Measurements from ENCODE around the gene OPA3.

OPA3 gene

DNA sequence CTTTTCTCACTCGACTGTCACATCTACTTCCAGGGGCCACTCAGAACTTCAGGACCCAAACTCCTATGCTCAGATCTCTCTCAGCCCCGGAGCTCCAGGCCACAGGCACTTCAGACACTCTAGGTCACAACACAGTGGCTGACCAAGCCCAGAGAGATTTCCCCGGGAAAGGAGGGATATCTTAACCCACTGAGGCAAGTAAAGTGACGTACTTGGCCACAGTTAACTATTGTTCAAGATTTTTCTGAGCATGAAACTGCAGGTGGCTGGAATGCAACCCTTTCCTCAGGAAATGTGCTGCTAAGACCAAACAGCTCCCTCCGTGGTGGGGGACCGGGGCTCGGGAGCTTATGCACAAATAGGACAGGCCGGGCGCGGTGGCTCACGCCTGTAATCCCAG, 23.9 kb downstream of the OPA3 start:
- no peak for FAIRE-seq

DNA sequence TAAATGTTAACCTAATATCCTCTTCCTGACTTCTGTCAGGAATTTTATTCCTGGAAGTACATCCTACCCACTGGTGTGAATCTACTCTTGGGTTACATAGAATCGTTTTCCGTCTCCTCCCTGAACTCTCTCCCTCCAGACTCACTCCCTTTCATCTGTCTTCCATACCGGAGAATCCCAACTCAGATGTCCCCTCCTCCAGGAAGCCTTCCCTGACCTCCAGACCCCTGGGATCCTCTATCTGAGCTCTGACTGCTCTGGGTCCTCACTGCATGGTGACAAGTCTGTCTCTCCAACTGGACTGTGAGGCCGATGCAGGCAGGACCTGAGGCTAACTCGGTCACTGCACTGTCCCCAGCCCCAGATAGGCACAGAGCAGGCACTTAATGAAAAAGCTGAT, 24.6 kb downstream of the OPA3 start:
- FAIRE-seq = no peak

DNA sequence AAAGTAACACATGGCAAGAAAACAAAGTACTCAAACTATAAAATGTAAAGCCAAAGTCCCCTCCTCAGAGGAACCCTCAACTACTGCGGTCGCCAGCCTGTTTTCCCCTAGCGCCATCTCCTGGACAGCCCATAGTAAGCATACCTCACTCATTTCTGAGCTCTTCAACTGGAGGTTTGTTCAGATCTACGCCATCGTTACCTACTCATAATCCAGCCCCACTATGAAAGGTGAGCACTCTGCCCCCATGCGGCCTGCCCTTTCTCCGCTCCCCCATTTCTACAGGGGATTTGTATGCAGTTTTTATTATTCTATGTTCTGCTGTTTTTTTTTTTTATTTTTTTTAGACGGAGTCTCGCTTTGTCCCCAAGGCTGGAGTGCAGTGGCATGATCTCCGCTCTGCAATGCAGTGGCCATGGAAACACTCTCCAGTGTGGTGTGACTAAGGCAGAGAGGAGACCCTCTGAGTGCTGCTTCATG, 26.2 kb downstream of the OPA3 start:
- FAIRE-seq = no peak

DNA sequence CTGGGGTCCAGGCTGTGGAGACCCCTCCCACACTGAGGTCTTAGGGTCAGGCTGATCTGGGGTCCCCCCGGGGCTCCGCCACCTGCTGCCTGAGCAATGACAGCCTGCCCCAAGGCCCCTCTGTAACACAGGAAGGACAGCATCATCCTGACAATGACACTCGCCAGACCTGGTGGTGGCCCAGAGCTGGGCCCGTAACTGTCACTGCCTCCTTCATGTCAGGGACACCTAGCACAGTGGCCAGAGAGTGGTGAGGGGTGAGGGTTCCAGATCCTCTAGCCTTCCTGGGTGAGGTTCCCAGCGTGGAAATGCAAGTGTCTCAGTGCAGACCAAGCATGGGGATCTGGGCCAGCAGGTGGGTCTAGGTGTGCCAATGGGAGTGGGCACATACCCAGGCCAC, 27.8 kb downstream of the OPA3 start:
- FAIRE-seq = no peak

DNA sequence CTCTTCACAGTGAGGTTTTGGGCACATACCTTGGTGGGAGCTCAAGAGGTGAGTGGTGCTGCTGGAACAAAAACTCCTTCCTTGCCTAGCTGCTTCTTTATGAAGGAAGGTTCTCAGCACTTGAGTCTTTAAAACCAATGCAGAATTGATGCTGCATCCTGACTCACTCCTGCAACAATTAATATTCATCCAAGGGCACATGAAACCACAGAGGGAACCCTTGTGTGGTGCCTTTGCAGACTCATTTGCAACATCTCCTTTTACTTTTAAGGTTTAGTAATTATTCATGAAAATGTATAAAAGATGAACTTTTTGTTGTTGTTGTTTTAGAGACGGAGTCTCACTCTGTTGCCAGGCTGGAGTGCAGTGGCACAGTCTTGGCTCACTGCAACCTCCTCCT, 30.1 kb downstream of the OPA3 start:
- FAIRE-seq = no peak

DNA sequence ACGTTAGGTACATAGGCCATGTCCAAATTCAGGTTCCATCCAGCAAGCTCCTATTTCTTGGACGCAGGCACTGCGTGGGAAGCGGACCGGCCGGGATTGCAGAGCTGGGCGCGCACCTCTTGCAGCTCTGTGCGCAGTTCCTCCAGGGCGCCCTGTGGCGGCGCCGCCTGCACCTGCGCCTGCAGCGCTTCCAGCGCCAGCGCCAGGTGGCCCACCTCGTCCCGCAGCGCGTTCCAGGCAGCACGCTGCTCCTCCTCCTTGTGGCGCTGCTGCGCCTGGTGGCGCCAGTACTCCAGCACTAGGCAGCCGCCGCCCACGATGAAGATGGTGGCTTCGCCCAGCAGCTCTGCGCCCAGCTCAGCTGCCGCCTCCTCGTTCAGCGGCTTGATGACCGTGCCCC, 31.1 kb downstream of the OPA3 start:
- FAIRE-seq = no peak

DNA sequence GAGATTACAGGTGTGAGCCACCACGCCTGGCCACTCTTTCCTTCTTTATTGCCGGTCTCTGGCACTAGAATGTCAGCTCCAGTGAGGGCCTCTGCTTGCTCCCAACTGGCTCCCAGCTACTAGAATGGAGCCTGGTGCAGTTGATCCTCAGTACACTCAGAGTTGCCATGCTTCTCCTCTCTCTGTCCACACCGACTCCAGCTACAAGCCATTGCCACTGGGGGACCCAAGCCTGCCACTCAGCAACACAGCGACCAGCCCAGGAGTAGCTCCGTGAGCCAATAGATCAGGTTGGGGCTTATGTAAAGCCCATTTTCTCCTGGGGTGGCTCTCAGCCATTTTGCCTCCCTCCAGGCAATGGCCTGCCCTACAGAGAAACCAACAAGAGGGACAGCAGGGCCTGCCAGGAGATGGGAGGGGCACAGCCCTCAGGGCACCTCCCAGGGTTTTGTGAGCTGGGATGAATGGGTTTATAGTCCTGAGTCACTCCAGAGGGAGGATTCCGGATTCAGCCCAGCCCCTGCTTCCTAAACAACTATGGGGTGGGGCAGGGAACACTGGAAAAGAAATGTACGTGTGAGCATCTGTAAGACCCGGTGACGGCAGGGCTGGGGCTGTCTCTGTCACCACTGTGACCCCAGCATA, 36.5 kb downstream of the OPA3 start:
- no peak for FAIRE-seq

DNA sequence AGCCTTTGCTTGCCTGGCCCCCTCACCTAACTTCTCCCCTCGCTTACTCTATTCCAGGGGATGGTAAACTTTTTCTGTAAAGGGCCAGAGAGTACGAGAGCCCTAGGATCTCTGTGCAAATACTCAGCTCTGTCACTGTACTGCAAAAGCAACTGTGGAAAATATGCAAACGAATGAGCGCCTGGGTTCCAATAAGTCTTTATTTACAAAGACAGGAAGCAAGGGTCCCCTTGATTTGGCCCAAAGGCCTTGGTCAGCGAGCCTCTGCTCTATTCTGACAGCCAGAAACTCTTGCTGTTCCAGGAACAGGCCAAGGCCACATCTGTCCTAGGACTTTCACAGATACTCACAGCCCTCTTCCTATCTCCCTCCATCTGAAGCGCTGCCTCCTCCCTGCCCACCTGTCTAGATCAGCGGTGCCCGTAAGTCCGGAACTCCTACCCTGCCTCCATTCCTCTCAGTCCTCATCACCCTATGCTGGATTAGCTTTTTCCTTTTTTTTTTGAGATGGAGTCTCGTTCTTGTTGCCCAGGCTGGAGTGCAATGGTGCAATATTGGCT, 37.3 kb downstream of the OPA3 start:
- no peak for FAIRE-seq

DNA sequence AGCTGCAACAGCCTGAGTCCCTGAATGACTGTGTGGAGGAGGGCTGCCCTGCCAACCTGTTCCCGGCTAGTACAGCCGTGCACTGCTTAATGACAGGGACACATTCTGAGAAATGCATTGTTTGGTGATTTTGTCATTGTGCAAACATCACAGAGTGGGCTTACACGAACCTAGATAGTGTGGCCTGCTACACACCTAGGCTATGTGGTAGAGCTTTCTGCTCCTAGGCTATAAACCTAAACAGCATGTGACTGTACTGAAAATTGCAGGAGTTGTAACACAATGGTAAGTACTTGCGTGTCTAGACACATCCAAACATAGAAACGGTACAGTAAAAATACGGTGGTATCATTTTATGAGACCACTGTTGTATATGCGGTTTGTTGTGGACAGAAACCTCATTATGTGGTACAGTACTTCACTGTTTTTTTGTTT, 42.4 kb downstream of the OPA3 start:
- no peak for FAIRE-seq

DNA sequence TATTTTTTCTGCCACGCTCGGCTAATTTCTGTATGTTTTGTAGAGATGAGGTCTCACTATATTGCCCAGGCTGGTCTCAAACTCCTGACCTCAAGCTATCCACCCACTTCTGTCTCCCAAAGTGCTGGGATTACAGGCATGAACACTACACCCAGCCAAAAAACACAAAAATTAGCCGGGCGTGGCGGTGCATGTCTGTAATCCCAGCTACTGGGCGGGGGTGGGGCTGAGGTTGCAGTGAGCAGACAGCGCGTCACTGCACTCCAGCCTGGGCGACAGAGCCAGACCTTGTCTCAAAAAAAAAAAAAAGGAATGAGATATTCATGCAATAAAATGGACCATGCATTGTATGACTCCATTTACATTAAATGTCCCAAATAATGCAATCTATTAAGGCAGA, 45.1 kb downstream of the OPA3 start:
- no peak for FAIRE-seq

DNA sequence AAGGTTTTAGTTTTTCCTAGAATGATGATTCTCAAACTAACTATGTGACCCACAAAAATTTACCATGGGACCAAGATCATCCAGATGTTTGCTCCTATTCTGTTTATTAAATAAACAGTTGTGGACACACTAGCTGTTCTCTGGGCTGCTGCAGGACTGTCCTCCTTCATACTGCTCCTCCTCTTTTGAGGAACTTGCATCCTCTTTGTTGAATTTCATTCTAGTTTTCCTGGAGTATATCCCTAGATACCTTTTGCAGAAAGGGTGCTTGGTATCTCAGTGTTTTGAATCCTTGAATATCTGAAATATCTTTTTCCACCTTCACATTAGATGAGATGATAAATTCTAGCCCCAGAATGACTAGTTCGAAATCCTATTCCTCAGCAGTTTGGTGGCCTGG, 53.3 kb downstream of the OPA3 start:
- FAIRE-seq = no peak

DNA sequence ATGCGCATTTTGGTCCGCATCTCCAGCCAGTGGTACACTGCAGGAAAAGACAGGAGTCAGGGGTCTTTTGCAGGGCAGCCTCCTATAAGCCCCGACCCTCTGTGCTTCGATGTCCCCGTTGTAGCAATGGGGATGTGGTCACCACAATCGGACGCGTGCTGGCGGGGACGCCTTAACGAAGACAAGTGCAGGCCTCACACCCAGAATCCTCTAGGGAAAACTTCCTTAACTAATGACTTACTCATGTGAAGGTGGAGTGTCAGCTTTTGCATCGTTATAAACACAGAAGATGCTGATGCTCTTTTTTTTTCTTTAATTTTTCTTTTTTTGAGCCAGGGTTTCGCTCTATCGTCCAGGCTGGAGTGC, 55.2 kb downstream of the OPA3 start:
- FAIRE-seq = no peak

DNA sequence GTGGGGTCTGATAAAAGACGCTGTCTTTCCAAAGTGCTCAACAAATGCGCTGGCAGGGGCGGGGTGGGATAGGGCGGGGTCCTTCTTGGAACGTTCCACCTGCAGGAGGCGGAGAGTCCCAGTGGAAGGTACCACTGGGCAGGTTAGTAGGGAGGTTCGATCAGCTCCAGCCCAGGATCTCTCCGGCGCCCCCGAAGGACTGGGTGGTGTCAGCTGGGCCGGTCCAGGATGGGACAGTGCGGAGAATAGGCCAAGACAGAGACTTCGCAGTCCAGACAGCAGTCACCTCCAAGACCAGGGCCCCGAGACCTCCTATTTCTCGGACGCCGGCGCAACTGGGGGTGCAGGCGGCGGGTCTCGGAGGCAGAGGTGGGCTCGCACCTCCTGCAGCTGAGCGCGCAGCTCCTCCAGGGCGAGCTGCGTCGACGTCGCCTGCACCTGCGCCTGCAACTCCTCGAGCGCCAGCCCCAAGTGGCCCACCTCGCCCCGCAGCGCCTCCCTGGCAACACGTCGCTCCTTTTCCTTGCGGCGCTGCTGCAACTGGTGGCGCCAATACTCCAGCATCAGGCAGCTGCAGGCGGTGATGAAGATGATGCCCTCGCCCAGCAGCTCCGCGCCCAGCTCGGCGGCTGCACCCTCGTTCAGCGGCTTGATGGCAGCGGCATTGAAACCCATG, 55.7 kb downstream of the OPA3 start:
- FAIRE-seq = no peak

DNA sequence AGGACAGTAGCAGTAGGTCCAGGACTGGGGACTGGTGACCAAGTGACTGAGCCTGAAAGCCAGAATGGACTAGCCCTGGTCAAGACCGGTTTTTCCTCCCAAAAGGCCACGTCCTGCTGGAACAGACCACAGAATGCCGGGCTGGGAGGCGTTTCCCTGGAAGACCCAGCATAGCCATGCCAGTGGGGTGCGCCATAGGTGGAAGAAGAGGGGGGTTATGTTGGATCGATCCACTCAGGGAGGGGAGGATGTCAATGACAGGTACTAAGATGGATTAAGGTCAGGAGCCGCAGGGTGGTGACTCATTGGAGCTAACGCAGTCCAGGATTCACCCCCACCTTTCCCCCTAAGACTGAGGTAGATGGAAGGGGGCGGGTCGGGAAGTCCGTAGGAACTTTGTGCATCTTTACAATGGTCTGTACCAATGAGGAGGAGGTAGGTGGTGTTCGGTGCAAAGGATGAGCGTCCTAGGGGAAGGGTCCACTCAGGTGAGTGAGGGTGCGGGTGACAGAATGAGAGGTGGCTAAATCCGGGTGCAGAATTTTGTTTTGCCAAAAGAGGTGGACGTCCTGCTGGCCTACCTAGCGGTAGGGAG, 56.4 kb downstream of the OPA3 start:
- no peak for FAIRE-seq

DNA sequence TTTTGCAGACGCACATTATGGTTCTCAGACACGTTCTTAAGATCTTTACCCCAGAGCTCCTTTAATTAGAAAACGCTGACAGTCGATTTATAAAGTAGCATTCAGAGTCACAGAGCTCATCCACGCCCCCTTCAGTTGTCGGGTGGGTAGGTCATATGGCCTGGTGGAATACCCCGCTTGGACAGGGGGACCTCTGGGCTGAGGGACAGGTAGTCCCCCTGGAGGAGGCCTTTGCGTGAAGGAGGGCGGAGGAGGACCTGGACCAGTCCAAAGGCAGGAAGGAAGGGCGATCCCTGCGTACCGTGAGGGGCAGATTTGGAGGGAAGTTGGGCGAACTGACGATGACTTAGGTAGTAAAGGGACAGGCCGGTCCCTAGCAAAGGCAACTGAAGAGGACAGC, 56.9 kb downstream of the OPA3 start:
- no peak for FAIRE-seq

DNA sequence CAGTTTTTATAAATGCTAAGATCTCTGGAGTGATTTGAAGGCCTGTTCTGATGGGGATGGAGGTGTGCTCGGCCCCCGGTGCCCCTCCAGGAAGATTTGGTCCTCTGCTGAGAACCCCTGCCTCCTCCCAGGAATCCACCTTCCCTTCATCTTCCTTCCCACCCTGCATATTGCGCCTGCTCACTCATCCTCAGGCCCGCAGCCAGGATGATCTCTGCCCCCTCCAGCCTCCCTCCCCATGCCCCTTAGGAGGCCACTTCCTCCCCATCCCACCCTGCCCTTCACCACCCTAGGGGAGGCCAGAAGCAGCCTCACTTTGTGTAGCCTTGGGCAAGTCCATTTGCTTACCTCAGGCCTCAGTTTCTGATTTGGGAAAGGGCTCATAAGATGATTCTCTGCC, 57.6 kb downstream of the OPA3 start:
- no peak for FAIRE-seq

DNA sequence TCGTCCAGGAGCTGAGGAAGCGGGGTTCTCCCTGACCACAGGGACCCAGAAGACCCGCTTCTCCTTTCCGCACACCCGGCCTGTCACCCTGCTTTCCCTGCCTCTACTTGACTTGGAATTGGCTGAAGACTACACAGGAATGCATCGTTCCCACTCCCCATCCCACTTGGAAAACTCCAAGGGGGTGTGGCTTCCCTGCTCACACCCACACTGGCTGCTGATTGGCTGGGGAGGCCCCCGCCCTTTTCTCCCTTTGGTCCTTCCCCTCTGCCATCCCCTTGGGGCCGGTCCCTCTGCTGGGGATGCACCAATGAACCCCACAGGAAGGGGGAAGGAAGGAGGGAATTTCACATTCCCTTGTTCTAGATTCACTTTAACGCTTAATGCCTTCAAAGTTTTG, 58.5 kb downstream of the OPA3 start:
- no peak for FAIRE-seq

DNA sequence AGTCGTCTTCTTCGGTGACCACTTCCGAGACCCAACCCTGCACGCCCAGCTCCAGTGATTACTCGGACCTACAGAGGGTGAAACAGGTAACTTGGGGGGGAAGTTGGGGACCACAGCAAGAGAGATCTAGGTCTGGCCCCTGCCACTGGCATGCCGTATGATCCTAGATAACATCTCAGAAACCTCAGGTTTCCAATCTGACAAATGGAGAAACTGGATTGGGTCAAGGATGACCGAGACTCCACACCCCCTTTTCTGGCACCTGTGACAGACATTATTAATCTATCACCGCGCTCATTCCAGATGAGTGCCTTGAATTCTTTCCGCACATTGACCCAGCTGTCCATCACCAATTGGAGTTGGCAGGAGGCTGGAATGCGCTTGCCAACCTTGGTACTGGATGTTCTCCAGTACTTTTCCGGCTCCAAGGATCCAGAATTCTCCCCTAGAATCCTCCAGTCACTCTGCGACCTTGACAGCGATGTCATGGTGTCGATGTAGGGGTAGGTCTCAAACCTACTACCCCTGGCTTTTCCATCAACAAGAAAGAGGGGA, 60.0 kb downstream of the OPA3 start:
- FAIRE-seq = no peak

DNA sequence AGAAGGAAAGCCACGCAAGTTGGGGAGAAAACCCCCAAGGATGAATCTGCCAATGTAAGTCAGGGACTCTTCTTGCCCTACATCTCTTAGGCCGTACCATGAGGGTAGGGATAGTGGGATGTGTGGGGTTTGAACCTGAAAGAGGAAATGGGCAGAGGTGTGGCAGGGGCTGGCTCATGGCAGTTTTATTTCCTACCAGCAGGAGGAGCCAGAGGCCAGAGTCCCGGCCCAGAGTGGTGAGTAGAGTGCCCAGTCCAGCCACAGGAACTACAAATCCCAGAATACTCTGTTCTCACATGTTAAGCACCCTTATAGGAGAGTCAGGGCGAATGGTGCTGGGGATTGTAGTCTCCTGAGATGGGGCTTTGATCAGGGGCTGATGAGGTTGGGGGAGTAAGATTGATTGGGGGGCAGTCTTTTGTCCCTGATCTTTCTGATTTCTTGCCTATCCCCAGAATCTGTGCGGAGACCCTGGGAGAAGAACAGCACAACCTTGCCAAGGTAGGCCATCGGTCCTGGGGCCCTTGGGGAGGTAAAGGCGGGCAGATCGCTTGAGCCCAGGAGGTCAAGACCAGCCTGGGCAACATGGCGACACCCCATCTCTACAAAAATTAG, 60.9 kb downstream of the OPA3 start:
- FAIRE-seq = peak; percentile 13

DNA sequence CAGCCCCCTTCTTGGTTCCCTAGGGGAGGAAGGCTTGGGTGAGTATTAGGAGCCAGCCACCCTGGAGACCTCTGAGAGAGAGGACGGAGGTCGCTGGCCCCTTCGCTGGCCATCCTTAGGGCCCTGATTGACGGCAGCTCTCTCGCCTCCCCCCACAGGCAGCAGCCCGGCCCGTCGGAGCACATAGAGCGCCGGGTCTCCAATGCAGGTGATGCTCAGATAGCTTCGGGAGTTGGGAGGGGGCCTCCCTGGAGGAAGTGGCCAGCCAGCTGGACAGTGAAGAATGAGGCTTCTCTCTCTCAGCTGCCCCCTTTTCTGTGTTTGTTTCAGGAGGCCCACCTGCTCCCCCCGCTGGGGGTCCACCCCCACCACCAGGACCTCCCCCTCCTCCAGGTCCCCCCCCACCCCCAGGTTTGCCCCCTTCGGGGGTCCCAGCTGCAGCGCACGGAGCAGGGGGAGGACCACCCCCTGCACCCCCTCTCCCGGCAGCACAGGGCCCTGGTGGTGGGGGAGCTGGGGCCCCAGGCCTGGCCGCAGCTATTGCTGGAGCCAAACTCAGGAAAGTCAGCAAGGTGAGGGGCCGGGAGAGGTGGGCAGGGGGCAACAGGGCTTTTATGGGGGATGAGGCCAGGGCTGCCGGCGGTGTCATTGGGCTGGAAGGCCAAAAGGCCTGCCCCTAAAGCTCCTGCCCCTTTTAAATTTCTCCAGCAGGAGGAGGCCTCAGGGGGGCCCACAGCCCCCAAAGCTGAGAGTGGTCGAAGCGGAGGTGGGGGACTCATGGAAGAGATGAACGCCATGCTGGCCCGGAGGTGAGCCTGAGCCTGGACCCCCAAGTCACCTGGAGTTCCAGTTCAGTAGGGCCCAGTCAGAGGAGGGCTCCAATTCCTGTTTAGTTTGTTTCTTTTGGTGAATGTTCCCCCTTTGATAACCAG, 62.3 kb downstream of the OPA3 start:
- FAIRE-seq = no peak

DNA sequence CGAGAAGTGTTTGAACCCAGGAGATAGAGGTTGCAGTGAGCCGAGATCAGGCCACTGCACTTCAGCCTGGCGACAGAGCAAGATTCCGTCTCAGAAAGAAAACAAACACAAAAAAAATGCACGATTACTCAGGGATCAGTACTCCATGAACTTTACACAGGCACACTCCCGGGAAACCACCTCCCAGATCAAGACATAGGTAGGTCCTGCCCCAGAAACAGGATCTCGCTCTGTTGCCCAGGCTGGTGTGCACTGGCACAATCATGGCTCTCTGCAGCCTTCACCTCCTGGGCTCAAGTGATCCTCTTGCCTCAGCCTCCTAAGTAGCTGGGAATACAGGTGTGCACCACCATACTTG, 66.2 kb downstream of the OPA3 start:
- no peak for FAIRE-seq

Data from TTC549 (cell line).